Hematopoietic multipotent progenitor cell treated with erythropoietin and hydrocortisone succinate and interleukin-3 and kit ligand, for 15 days (in vitro differentiated cells): ENCODE data around the gene FAM90A26.
"Not testable (repeated sequence)": the region's sequence is repeated elsewhere in the genome, so short reads cannot be mapped to it uniquely, and the experiment has no call there.

Source experiments
- DNase-seq: peaks from one replicate; pipeline ENCODE4 v3.0.0-alpha.2; 2015; ENCODE audit warnings: low spot score

Gene FAM90A26, protein sequence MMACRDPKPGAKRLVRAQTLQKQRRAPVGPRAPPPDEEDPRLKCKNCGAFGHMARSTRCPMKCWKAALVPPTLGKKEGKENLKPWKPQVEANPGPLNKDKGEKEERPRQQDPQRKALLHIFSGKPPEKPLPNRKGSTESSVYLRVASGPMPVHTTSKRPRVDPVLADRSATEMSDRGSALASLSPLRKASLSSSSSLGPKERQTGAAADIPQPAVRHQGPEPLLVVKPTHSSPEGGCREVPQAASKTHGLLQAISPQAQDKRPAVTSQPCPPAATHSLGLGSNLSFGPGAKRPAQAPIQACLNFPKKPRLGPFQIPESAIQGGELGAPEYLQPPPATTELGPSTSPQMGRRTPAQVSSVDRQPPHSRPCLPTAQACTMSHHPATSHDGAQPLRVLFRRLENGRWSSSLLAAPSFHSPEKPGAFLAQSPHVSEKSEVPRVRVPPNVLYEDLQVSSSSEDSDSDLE

DNA sequence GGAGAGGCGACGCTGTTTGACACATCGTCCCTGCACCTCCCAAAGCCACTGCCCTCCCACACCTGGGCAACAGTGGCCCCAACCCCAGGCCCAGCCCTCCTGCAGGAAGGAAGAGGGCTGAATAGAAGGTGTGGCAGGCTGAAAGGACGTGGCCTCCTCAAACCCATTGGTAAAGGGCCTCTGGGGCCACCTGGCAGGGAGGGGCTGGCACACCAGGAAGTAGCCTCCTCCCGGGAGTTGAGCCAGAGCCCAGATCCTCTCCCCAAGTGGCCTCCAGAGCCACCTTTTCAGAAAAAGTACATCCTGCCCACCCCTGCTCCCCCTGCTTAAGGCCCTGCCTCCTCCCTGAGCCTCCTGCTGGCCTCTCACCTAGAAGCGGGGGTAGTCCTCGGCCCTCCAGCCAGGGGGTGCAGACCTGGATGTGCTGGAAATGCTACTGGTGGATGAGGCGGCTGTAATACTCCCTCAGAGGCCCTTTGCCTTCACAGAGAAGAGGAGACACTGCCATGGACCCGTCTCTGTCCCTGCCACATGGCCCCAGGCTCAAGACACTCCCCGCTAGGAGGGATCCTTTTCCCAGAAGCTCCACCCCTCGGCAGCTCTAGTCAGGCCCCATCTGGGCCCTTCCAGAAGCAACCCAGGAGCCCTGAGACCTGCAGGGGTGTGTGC is at the start of gene FAM90A26:
Gene FAM90A26, plus strand, starts transcription at position 619 of the 669 bp plus-strand sequence. CDS start 2,764 bp downstream, outside the sequence.
- not testable (repeated sequence) for DNase-seq

DNA sequence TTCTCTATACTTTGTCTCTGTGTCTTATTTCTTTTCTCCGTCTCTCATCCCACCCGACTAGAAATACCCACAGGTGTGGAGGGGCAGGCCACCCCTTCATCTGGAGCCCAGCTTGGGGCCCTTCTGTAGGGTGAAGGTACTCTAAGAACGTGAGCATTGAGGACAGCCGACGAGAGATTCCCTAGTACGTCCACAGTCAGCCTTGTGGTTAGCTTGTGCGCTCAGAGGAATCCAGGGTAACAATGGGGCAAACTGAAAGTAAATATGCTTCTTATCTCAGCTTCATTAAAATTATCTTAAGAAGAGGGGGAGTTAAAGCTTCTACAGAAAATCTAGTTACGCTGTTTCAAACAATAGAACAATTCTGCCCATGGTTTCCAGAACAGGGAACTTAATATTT is 47.5 kb upstream of the FAM90A26 start:
- DNase-seq = not testable (repeated sequence)

- DNase-seq = peak; percentile 45
Observed at GRCh38 chr4:9123572-9124007, 46.6 kb upstream of the FAM90A26 start.

GRCh38 chr4:9125601-9126161 is 44.5 kb upstream of the FAM90A26 start:
- not testable (repeated sequence) for DNase-seq

DNA sequence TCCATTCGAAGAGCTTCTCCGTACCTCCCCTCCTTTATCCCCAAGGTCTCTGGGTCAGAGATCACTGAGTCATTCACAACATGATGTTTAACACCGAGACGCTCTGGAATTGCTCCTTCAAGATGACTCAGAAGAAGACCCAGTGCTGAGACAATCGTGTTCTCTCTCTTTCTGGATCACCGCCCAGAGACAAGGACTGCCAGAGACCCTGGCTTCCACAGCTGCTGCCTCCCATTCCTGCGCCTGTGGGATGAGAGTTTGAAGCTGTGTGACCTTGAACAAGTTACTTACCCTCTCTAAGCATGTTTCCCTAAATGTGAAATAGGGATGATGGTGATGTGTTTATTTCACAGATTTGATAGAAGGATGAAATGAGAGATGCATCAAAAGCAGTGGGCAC is 38.8 kb upstream of the FAM90A26 start:
- DNase-seq = not testable (repeated sequence)

DNA sequence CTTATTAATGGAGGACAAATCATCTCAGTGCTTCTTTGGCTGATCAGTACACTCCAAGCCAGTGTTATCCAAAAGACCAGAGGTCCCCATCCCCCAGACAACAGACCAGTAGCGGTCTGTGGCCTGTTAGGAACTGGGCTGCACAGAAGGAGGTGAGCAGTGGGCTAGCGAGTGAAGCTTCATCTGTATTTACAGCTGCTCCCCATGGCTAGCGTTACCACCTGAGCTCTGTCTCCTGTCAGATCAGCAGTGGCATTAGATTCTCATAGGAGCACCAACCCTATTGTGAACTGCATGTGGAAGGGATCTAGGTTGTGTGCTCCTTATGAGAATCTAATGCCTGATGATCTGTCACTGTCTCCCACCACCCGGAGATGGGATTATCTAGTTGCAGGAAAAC is 37.4 kb upstream of the FAM90A26 start:
- not testable (repeated sequence) for DNase-seq

DNA sequence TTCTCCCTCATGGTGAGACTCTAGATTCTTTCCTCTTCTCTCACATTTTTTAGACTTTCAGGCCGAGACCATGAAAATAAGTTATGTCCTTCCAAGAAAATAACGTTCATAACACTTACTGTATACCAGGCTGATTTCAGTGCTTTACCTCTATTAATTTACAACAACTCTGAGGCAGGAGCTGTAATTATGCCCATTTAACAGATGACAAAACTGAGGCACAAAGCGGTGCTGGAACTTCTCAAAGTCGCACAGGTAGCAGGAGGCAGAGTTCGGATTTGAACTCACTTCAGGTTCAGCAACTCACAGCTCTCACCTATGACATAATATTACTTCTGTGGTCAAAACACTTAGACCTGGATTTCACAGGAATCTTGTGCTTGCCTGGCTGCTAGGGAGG is 36.2 kb upstream of the FAM90A26 start:
- DNase-seq = not testable (repeated sequence)

DNA sequence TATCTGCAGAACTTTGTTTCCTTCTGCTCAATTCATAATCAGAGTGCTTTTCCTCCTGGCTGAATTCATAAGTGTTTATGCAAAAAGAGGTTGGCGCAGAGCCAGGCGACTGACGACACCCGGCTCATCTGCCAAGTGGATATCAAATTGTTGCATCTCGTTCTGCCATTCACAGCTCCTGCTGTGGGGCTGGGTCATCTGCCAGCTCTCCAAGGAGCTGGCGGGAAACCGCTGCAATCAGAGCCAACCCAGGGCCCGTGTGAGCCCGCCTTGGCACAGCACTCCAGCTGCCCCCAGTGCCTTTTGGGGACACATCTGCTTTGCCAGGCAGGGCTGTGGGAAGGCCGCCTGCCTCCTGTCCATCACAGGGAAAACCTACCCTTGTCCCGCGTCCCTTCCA is 35.7 kb upstream of the FAM90A26 start:
- DNase-seq = not testable (repeated sequence)

DNA sequence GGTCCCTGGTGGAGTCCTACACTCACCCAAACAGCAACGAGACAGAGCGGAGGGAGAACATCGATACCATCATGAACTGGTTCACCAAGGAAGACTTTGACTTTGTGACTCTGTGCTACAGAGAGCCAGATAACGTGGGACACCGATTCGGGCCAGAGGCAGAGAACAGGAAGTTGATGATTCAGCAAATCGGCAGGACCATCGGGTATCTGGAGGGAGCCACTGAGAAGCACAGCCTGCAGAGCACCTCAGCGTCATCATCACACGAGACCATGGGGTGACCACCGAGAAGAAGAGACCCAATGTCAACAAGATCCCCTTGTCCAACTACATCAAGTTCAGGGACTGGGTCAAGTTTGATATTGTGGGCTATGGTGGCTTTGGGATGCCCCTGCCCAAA is 29.2 kb upstream of the FAM90A26 start:
- DNase-seq = not testable (repeated sequence)

DNA sequence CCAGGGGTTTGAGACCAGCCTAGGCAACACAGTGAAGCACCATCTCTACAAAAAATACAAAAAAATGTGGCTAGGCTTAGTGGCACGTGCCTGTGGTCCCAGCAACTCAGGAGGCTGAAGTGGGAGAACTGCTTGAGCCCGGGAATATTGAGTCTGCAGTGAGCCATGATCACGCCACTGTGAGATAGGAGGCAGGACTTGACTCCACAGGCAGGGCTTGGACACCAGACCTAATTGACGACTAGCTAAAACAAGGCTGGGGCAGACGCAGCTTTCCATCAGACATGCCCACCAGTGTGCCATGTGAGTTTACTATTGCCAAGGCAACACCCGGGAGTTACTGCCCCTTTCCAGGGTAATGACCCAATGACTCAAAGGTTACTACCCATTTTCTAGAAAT is 27.4 kb upstream of the FAM90A26 start:
- DNase-seq = not testable (repeated sequence)

GRCh38 chr4:9143421-9144080 is 26.7 kb upstream of the FAM90A26 start:
- no peak for DNase-seq

- DNase-seq = no peak
Observed at GRCh38 chr4:9146967-9147366, 23.2 kb upstream of the FAM90A26 start.

GRCh38 chr4:9147368-9147767 is 22.8 kb upstream of the FAM90A26 start:
- not testable (repeated sequence) for DNase-seq

DNA sequence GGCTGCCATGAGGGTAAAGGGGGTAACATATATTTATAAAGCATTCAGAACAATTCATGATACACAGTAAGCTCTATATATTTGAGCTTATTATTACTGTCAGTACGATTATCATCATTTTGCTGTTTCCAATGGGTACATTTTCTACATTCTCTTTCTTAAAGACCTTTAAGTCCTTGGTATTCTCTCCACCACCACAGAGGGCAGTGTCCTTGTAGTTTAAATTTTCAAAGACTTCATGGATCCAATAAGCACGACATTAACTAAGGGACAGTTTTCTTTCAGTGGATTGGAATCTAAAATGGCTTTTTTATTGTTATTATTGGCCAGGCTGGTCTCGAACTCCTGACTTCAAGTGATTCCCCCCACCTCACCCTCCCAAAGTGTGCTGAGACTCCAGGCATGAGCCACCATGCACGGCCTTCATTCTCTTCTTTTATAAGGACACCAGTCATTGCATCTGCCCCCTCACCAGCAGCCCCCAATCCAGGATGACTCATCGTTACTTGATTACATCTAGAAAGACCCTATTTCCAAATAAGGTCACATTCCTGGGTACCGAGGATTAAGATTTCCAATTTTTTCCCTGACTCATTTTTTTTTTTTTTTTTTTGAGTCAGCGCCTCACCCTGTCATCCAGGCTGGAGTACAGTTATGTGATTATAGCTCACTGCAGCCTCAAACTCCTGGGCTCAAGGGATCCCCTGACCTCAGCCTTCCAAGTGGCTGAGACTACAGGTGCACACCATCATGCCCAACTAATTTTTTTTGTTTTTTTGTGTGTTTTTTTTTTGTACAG is 21.4 kb upstream of the FAM90A26 start:
- not testable (repeated sequence) for DNase-seq

DNA sequence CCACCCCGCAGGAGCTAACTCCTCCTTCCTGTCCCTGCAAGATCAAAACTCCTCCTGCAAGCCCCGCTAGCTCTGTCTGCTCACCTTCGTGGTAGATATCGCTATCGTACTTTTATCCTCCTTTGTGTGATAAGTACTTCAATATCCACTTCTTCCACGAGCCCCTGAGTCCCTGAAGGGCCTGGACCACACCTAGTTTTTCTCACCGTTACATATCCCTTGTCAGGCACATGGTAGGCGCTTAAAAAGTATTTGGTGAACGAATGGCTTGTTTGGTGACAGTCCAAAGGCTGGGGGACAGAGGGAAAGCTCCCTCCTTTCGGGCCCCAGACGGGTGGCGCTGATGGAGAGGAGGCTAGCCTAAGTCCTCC is 18.4 kb upstream of the FAM90A26 start:
- not testable (repeated sequence) for DNase-seq

GRCh38 chr4:9152180-9153007 is 17.8 kb upstream of the FAM90A26 start:
- peak; percentile 82 for DNase-seq

GRCh38 chr4:9153008-9153570 is 17.1 kb upstream of the FAM90A26 start:
- DNase-seq = peak; percentile 92

DNA sequence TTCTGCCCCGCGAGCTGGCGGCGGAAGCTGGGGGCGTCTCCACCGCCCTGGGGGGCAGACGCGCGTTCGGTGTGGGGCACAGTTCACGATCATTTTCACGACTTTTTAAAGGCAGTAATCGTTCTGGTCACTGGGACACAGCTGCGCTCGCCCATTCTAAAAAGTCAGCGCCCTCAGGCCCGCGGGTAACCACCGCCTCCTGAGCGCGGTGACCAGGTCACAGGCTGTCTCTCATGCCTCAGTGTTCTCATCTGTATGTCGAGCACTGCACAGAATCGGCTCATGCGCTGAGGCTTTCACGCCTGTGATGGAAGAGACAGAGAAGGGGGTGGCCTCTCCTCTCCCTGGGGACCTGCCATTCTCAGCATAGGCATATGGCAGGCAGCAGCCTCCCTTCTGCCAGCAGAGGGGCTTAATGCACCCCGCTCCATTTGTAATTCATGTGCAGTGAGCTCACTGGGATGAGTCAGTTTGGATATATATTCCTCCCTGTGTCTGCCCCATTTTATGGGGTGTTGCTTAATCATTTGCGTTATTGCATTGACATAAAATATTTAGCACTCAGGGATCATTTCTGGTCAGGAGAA is 16.5 kb upstream of the FAM90A26 start:
- DNase-seq = not testable (repeated sequence)

DNA sequence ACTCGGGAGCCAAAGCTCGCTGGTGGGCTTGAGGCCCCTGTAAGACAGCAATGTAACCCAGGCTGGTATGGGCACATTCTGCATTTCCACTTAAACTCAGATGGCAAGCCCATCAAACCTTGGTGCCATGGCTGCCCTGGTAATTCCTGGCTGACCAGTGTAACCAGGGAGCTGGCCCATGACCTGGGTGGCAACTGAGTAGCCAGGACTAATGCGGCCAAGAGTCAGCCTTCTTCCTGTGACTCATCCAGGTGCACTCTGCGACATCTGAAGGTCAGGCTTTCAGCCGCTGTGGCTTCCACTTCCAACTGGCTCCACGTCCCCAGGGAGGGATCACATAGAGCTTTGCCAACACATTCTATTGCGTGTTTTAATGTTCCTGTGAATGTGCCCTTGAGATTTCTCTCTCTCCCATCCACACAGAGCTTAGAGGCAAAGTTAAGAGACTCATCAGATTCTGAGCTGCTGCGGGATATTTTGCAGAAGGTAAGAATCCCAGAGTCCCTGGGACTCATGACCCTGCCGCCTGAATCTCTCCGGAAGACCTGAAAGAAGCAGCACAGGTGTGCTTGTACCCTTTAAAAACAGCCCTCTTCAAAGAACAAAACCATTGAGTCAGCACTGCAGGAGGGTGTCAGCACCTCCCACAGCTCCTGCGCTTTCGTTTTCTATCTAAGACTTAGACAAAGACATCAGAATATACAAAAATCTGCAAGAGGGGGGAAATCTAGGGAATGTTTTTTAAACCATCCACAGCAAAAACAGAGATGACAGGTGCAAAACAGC is 14.9 kb upstream of the FAM90A26 start:
- not testable (repeated sequence) for DNase-seq
